AG10803 (cell line): ENCODE results near the gene SOX2.

ENCODE experiments used
- DNase-seq: peaks from one replicate; pipeline ENCODE4 v3.0.0; 2010; ENCODE audit warnings: low read depth
- H3K4me3 ChIP-seq: 2 replicates; pipeline ENCODE4 v1.5.1; 2011; ENCODE audit warnings: mild to moderate bottlenecking, low read length, control low read depth
- CTCF ChIP-seq: conservative IDR thresholded peaks from 2 replicates; pipeline ENCODE4 v1.5.1; 2011; ENCODE audit warnings: mild to moderate bottlenecking, low read length, control low read depth, inconsistent platforms

Gene SOX2

DNA sequence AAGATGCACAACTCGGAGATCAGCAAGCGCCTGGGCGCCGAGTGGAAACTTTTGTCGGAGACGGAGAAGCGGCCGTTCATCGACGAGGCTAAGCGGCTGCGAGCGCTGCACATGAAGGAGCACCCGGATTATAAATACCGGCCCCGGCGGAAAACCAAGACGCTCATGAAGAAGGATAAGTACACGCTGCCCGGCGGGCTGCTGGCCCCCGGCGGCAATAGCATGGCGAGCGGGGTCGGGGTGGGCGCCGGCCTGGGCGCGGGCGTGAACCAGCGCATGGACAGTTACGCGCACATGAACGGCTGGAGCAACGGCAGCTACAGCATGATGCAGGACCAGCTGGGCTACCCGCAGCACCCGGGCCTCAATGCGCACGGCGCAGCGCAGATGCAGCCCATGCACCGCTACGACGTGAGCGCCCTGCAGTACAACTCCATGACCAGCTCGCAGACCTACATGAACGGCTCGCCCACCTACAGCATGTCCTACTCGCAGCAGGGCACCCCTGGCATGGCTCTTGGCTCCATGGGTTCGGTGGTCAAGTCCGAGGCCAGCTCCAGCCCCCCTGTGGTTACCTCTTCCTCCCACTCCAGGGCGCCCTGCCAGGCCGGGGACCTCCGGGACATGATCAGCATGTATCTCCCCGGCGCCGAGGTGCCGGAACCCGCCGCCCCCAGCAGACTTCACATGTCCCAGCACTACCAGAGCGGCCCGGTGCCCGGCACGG is 991 bp downstream of the SOX2 start:
- no peak for TF ChIP-seq CTCF
- no peak for DNase-seq
- H3K4me3 ChIP-seq = no peak overlapping the region

DNA sequence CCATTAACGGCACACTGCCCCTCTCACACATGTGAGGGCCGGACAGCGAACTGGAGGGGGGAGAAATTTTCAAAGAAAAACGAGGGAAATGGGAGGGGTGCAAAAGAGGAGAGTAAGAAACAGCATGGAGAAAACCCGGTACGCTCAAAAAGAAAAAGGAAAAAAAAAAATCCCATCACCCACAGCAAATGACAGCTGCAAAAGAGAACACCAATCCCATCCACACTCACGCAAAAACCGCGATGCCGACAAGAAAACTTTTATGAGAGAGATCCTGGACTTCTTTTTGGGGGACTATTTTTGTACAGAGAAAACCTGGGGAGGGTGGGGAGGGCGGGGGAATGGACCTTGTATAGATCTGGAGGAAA is 1.5 kb downstream of the SOX2 start:
- TF ChIP-seq CTCF = no peak
- DNase-seq = no peak
- no peak overlapping the region for H3K4me3 ChIP-seq

- no peak overlapping the region for H3K4me3 ChIP-seq
- TF ChIP-seq CTCF = no peak
- DNase-seq = no peak
Observed at GRCh38 chr3:181713676-181714612, 2.2 kb downstream of the SOX2 start.

DNA sequence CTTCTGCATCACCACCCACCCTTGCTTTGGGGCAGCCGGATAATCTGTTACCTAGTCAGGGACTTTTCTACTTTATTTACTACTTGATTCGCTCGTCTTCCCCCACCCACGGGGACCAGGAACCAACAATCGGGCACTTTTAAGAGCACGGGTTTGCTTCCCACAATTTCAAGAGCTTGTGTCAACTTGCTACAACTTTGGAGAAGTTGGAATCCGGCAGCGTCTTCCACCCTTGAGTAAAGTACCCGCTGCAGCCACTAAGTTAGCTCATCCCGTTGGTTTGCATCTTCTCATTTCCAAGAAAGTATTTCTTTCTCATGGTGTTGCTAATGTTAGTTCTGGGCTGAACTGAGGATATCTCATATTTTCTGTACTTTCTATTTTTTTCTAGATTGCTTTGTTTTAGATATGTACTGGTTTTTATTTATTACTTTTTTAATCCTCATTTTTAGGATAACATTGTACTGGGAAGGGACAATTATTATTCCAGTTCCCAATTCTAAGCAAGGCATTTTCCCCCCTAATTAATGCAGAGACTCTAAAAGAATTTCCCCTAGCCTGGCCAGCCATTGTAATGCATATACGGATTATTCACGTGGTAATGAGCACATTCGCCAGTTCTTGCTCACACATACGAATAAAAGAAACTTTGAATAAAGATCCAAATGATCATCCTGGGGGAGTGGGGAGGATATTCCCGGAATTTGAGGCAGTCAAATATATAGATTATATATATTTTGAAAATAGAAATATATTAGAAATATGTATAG is 4.0 kb downstream of the SOX2 start:
- no peak for TF ChIP-seq CTCF
- no peak overlapping the region for H3K4me3 ChIP-seq
- no peak for DNase-seq

DNA sequence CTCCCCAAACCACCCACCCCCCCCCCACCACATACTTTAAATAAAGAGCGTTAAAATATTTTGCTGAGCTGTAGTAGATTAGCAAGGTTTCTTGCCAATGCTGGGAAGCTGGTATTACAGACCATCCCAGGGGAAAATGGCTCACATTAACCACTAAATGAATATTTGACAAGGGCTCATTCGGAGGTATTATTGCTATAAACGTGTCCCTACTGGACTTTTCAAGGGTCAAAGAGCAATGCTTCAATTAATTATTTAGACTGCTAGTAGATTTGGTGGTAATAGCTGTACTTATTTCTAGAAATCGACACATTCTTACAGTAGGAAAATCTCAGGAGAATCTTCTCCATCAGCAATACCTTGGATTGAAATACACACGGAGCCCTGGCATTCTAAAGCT is 5.2 kb downstream of the SOX2 start:
- TF ChIP-seq CTCF = no peak
- no peak overlapping the region for H3K4me3 ChIP-seq
- no peak for DNase-seq

DNA sequence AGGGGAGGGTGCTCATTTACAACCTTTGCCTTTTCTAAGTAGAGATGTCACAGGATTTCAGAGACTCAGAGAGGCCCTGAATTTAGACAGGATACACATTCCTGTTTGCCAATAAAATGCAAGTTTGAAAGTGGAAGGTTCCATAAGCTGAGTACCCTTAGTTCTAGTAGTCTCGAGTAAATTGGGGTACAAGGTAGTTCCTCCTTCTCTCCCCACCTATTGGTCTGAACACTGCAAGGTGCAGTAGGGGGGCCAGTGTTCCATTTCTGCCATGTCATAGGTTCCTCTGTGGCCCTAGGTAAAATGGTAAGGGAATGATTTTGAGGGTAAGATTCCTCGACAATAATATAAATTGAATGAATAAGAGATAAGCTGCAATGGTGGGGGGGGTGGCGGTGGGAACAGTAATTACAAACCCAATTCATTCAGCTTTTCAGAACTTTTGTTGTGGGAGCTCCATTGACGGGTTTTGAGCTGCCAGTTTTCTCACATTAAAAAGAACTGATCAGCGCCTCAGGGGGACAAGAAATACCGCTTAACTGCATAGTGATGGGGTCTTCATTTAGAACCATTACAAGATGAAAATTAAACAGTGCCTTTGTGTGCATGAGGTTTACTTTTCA is 5.9 kb downstream of the SOX2 start:
- no peak for TF ChIP-seq CTCF
- H3K4me3 ChIP-seq = no peak overlapping the region
- no peak for DNase-seq
